Measurements from ENCODE around the gene LMBR1. TPM values are rescaled to one million over a fixed set of nuclear protein-coding genes. Genes with fewer than 3 reads are reported as not detected.
"Not testable (repeated sequence)": the region's sequence is repeated elsewhere in the genome, so short reads cannot be mapped to it uniquely, and the experiment has no call there.

The LMBR1 gene
- total RNA-seq, 2 experiments from 2014 or later: 73.2 to 73.6 TPM

DNA sequence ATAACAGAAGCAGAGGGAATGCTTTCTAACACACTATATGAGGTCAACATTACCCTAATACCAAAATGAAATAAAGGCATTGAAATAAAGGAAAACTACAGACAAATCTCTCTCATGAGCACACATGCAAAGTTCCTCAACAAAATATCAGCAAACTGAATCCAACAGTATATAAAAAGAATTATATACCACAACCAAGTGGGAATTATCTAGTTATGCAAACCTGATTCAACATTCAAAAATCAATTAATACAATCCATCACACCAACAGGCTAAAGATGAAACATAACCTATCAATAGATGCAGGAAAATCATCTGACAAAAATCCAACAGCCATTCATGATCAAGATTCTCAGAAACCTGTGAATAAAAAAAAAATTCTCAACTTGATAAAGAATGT is 34.5 kb downstream of the LMBR1 start:
- H3K9me3 Mint-ChIP-seq: peaks cover 33% of the 10 kb centered on the region
- POLR2A ChIA-PET: no interaction called here
- peaks cover 71% of the 10 kb centered on the region for H3K36me3 Mint-ChIP-seq
- H3K27me3 Mint-ChIP-seq: no peaks in the 10 kb centered on the region
- no peak for ATAC-seq (ENCODE audit: low read depth)
- H3K4me3 Mint-ChIP-seq: no peak overlapping the region
- no peak for DNase-seq
- H3K27ac Mint-ChIP-seq: no peak overlapping the region
- peaks cover 4% of the 10 kb centered on the region for H3K4me1 Mint-ChIP-seq

DNA sequence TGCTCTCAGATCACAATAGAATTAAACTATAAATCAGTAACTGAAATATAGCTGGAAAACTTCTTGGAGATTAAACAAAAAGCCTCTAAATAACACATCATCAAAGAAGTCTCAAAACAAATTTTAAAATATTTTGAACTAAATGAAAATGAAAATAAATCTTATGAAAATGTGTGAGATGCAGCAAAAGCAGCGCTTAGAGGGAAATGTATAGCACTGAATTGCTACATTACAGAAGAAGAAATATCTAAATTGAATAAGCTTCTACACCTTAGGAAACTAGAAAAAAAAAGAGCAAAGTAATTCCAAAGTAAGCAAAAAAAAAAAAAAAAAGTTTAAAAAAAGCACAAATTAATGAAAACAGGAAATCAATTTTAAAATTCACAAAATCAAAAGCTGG is 35.2 kb downstream of the LMBR1 start:
- Mint-ChIP-seq H3K4me1 (peaks cover 4% of the 10 kb centered on the region), H3K36me3 (peaks cover 66% of the 10 kb centered on the region), H3K27ac (no peak overlapping the region), H3K9me3 (peaks cover 31% of the 10 kb centered on the region), H3K4me3 (no peak overlapping the region), H3K27me3 (no peaks in the 10 kb centered on the region)
- ATAC-seq (ENCODE audit: low read depth) (no peak), DNase-seq (no peak)
- POLR2A ChIA-PET: no interaction called here

DNA sequence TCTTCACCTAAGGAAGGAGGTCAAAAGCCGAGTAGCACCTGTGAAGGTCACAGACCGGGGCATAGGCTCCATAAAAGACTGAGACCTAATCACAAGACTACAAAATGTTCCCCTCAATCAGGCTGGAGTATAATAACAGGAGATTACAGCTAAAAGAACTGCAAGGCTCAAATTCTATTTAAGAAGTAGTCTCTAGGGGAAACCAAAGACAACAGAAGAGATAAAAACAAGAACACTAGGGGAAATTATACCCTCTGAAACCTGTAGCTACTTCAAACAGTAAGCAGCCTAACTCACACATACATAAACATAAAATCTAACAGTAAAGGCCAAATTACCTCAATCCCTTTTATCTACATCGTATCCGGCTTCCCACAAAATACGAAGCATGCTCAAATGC is 38.3 kb downstream of the LMBR1 start:
- no peak overlapping the region for H3K27ac Mint-ChIP-seq

DNA sequence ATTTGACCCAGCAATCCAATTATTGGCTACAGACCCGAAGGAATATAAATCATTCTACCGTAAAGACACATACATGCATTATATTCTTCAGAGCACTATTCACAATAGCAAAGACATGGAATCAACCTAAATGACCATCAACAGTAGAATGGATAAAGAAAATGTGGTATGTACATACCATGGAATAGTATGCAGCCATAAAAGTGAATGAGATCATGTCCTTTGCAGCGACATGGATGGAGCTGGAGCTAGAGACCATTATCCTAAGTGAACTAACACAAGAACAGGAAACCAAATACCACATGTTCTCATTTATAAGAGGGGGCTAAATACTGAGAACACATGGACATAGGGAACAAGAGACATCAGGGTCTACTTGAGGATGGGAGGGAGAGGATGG is 44.0 kb downstream of the LMBR1 start:
- ATAC-seq (ENCODE audit: low read depth) (no peak), DNase-seq (no peak)
- H3K9me3 Mint-ChIP-seq: peaks cover under 1% of the 10 kb centered on the region
- H3K36me3 Mint-ChIP-seq: peaks cover 28% of the 10 kb centered on the region
- no peak overlapping the region for H3K4me3 Mint-ChIP-seq
- no peak overlapping the region for H3K27ac Mint-ChIP-seq
- no peaks in the 10 kb centered on the region for H3K27me3 Mint-ChIP-seq
- POLR2A ChIA-PET: no interaction called here
- H3K4me1 Mint-ChIP-seq: peaks cover 4% of the 10 kb centered on the region

More for the DNA sequence above, 38.3 kb downstream of the LMBR1 start:
- Mint-ChIP-seq H3K4me3 (no peak overlapping the region), H3K9me3 (peaks cover 18% of the 10 kb centered on the region), H3K27me3 (no peaks in the 10 kb centered on the region), H3K4me1 (peaks cover 4% of the 10 kb centered on the region), H3K36me3 (peaks cover 57% of the 10 kb centered on the region)
- DNase-seq: no peak
- ATAC-seq (ENCODE audit: low read depth): no peak
- POLR2A ChIA-PET: no interaction called here

DNA sequence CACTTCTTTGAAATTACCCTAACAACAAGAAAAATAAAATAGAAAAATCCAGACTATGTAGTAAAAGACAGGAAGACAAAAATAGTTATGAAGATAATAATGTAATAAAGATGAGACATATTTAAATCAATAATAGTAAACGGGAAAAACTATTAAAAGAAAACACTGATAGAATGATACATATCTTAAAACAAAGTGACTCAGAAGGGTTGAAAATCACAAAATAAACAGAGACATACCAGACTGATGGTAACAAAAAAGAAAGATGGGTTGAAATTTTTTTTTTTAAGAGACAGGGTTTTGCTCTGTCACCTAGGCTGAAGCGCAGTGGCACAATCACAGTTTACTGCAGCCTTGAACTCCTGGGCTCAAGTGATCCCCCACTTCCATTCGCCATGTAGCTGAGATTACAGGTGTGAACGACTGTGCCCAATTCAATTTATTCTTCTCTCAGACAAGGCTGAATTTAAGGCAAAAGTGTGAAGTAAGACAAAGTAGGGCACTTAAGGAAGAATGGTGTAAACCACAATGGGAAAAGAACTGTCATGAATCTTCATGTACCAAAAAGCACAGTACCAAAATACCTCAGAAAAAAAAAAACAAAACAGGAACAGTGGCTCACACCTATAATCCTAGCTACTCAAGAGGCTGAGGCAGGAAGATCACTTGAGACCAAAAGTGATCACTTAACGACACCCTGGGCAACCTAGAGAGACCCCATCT is 47.4 kb downstream of the LMBR1 start:
- peaks cover 15% of the 10 kb centered on the region for H3K36me3 Mint-ChIP-seq
- no peak overlapping the region for H3K27ac Mint-ChIP-seq
- ATAC-seq (ENCODE audit: low read depth) (no peak), DNase-seq (no peak)
- POLR2A ChIA-PET: interaction anchor here (0.7 kb wide), 1 partner anchor 1989 kb away, joined by 4 read pairs; no protein-coding TSS in a partner anchor
- H3K4me1 Mint-ChIP-seq: peaks cover 4% of the 10 kb centered on the region
- no peak overlapping the region for H3K4me3 Mint-ChIP-seq
- no peaks in the 10 kb centered on the region for H3K27me3 Mint-ChIP-seq
- H3K9me3 Mint-ChIP-seq: no peaks in the 10 kb centered on the region

DNA sequence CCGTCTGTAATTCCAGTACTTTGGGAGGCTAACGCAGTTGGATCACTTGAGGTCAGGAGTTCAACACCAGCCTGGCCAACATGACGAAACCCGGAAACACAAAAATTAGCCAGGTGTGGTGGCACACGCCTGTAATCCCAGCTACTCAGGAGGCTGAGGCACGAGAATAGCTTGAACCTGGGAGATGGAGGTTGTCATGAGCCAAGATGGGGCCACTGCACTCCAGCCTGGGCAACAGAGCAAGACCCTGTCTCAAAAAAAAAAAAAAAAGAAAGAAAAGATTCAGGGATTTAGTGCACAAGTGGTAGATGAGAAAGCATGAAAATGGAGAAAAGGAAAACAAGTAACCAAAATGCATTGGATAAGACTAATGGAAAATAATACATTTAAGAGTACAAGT is 49.4 kb downstream of the LMBR1 start:
- H3K9me3 Mint-ChIP-seq; H3K27ac Mint-ChIP-seq; H3K27me3 Mint-ChIP-seq; H3K4me3 Mint-ChIP-seq; POLR2A ChIA-PET; ATAC-seq (ENCODE audit: low read depth); DNase-seq; H3K4me1 Mint-ChIP-seq: not testable (repeated sequence)
- H3K36me3 Mint-ChIP-seq: peaks cover 12% of the 10 kb centered on the region

DNA sequence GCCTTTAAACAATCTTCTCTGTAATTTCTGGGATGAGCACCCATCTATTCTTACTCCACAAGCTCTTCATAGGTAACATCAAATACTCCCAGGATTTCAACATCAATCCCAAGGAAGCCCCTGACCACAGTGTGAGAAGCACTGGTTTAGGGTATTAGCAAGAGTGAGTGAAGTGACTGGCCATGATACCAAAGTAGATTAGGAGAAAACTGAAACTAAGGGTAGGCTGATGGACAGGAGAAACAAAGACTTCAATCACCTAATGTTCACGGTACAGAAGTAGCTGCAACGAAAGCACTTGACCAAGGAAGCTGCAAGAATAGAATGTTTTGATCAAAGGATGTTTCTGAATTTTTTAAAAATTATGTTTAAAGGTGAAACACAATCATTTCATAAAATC is 49.8 kb downstream of the LMBR1 start:
- Mint-ChIP-seq H3K4me1 (peaks cover 8% of the 10 kb centered on the region), H3K27me3 (no peaks in the 10 kb centered on the region)

DNA sequence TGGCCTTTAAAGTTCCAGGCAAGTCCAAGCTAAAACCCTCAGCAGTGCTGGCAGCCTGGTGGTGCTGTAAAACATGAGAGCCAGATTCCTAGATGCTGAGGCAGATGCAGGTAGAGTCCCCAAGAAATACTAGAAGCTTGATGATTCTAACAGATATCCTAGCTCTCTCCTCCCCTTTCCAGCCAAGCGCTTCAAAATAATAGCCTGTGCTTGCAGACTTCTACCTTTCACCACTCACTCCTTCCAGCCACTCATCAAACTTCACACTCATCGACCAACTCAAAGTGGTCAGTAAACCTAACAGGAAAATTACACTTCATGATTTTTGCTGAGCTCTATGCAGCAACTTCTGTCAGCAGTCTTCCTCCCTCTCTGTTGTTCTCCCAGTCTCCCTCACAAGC is 50.2 kb downstream of the LMBR1 start:
- Mint-ChIP-seq H3K9me3 (no peaks in the 10 kb centered on the region), H3K36me3 (peaks cover 10% of the 10 kb centered on the region), H3K4me3 (no peak overlapping the region), H3K27me3 (no peaks in the 10 kb centered on the region), H3K27ac (no peak overlapping the region), H3K4me1 (peaks cover 5% of the 10 kb centered on the region)
- POLR2A ChIA-PET: no interaction called here
- no peak for DNase-seq
- no peak for ATAC-seq (ENCODE audit: low read depth)

More for the DNA sequence above, 49.8 kb downstream of the LMBR1 start:
- ATAC-seq (ENCODE audit: low read depth) (no peak), DNase-seq (no peak)
- H3K36me3 Mint-ChIP-seq: peaks cover 14% of the 10 kb centered on the region
- POLR2A ChIA-PET: no interaction called here
- H3K27ac Mint-ChIP-seq: no peak overlapping the region
- no peak overlapping the region for H3K4me3 Mint-ChIP-seq
- H3K9me3 Mint-ChIP-seq: no peaks in the 10 kb centered on the region

DNA sequence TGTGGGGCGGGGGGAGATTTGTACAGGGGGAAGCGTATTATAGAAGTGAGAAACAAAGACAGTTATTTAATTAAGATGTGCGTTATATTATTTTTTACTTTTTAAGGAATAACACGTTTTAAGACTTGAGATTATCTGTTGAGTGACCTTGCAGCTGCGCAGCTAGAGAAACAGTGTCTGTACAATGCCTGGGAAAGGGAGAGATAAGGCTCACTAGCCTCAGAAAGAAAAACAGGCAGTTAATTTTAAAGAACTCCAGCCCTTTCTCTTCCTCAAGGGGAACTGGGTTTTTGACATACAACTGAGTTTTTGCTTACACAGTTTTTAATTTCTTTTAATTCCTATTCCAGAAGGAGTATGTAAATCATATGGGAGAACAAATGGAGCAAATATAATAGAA is 50.7 kb downstream of the LMBR1 start:
- no peaks in the 10 kb centered on the region for H3K27me3 Mint-ChIP-seq
- H3K36me3 Mint-ChIP-seq: peaks cover 10% of the 10 kb centered on the region
- POLR2A ChIA-PET: interaction anchor here (0.6 to 0.7 kb wide), 2 partner anchors 92 to 299 kb away, joined by 4 to 5 read pairs; no protein-coding TSS in a partner anchor
- DNase-seq (no peak), ATAC-seq (ENCODE audit: low read depth) (no peak)
- H3K27ac Mint-ChIP-seq: no peak overlapping the region
- H3K9me3 Mint-ChIP-seq: no peaks in the 10 kb centered on the region
- H3K4me3 Mint-ChIP-seq: no peak overlapping the region
- H3K4me1 Mint-ChIP-seq: peaks cover 4% of the 10 kb centered on the region

DNA sequence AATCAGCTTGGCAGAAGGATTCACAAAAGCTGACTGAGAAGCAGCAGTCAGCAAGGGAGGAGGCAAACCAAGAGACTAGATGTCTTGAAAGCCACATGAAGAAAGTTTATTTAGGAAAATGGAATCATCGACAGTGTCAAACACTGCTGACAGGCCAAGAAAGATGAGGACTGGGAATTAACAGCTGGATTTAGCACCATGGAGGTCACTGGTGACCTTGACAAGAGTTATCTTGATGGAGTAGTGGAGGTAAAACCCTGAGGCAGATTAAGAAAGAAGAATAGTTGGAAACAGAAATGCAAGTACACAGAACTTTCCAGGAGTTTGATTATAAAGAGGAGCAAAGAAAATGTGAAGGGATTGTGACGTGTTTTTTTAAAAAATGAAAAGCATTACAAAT is 51.5 kb downstream of the LMBR1 start:
- no peaks in the 10 kb centered on the region for H3K27me3 Mint-ChIP-seq
- DNase-seq (no peak), ATAC-seq (ENCODE audit: low read depth) (no peak)
- peaks cover 4% of the 10 kb centered on the region for H3K4me1 Mint-ChIP-seq
- no peak overlapping the region for H3K4me3 Mint-ChIP-seq
- POLR2A ChIA-PET: interaction anchor here (0.6 to 0.7 kb wide), 2 partner anchors 93 to 299 kb away, joined by 4 to 5 read pairs; no protein-coding TSS in a partner anchor
- no peaks in the 10 kb centered on the region for H3K9me3 Mint-ChIP-seq
- peaks cover 10% of the 10 kb centered on the region for H3K36me3 Mint-ChIP-seq
- no peak overlapping the region for H3K27ac Mint-ChIP-seq

DNA sequence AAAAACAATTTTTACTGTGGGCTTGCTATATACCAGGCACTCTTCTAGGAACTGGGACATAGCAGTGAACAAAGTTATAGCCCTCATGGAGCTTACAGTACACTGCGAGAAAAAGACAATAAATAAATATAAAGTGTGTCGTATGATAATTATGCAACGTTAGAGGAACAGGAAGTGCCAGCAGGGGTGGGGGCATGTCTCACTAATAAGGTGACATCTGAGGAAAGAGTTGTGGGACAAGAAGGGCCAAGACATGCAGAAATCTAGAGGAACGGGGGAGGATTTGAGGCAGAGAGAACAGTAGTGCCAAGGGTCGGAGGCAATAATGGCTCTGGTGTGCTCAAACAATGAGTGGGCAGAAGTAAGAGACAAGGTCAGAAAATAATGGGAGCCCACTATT is 52.8 kb downstream of the LMBR1 start:
- no peak overlapping the region for H3K27ac Mint-ChIP-seq
- POLR2A ChIA-PET: no interaction called here
- no peak for ATAC-seq (ENCODE audit: low read depth)
- H3K27me3 Mint-ChIP-seq: no peaks in the 10 kb centered on the region
- H3K4me3 Mint-ChIP-seq: no peak overlapping the region
- H3K36me3 Mint-ChIP-seq: peaks cover 10% of the 10 kb centered on the region
- no peaks in the 10 kb centered on the region for H3K9me3 Mint-ChIP-seq
- peaks cover 4% of the 10 kb centered on the region for H3K4me1 Mint-ChIP-seq
- DNase-seq: no peak

DNA sequence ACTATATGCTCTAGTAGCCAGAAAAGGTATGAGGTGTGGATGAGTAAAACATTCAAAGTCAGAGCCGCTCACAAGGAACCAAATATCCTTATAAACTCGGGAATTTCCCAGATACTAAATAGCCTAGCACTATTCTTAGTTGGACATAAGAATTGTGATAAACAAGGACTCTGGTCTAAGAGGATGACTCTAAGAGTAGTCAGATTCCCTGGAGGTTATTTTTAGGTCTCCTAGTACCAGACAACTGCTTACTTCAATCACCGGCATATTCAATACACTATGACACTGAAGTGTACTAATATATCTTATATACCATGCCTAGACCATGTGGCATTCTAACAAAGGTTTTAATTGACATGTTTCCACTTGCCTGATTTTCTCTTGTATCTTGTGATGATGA is 56.5 kb downstream of the LMBR1 start:
- POLR2A ChIA-PET: no interaction called here
- Mint-ChIP-seq H3K9me3 (no peaks in the 10 kb centered on the region), H3K4me3 (no peak overlapping the region), H3K27me3 (no peaks in the 10 kb centered on the region), H3K4me1 (peaks cover 4% of the 10 kb centered on the region), H3K36me3 (peaks cover 14% of the 10 kb centered on the region), H3K27ac (no peak overlapping the region)
- DNase-seq (no peak), ATAC-seq (ENCODE audit: low read depth) (no peak)

DNA sequence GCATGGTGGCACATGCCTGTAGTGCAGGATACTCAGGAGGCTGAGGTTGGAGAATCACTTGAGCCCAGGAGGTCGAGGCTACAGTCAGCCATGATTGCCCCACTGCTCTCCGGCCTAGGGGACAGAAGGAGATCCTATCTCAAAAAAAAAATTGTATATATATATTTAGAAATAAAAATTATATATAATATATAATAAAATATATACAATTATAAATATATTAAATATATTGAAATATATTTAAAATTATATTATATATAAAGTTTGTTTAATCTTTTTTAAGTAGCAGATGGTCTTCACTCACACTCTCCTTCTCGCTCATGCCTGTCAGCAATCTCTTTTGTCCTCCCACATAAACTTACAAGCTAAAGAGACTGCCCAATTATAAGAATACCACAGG is 58.5 kb downstream of the LMBR1 start:
- H3K9me3 Mint-ChIP-seq: no peaks in the 10 kb centered on the region
- POLR2A ChIA-PET: no interaction called here
- peaks cover 13% of the 10 kb centered on the region for H3K36me3 Mint-ChIP-seq
- DNase-seq (no peak), ATAC-seq (ENCODE audit: low read depth) (no peak)
- no peak overlapping the region for H3K27ac Mint-ChIP-seq
- no peak overlapping the region for H3K4me3 Mint-ChIP-seq
- peaks cover 3% of the 10 kb centered on the region for H3K4me1 Mint-ChIP-seq
- no peaks in the 10 kb centered on the region for H3K27me3 Mint-ChIP-seq

DNA sequence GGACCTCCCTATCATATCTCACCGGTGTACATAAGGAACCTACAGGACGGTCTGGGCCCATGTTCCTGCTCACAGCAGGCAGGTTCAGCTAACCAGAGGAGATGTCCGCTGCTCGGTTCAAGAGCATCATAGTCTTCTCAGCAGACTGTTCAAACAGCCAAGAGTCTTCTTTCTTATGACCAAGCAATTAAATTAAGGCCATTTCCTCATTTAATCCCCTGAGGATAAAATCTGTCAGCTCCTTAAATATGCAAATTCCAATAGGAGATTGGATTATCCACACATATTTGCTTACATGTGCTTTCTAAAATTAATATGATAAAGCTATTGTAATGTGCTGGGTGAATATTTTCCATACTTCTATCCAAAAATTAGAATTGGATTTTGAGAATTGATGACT is 59.7 kb downstream of the LMBR1 start:
- Mint-ChIP-seq H3K4me1 (peaks cover 2% of the 10 kb centered on the region), H3K36me3 (peaks cover 9% of the 10 kb centered on the region), H3K4me3 (no peak overlapping the region), H3K27ac (no peak overlapping the region), H3K9me3 (no peaks in the 10 kb centered on the region), H3K27me3 (no peaks in the 10 kb centered on the region)
- ATAC-seq (ENCODE audit: low read depth) (no peak), DNase-seq (no peak)
- POLR2A ChIA-PET: no interaction called here
